Panc1 (cell line): ENCODE results near the gene PDZD2.

ENCODE experiments used
- POLR2AphosphoS5 ChIP-seq: IDR thresholded peaks from 2 replicates; pipeline ENCODE4 v1.6.1; 2012; ENCODE audit warnings: mild to moderate bottlenecking, low read depth, low read length, moderate library complexity
- TCF7L2 ChIP-seq: IDR thresholded peaks from 2 replicates; pipeline ENCODE4 v1.6.1; 2011; ENCODE audit warnings: mild to moderate bottlenecking, low read depth, low read length, inconsistent platforms
- TF ChIP-seq, protein P1 (sequence below): fragments of 450-650 bp; IDR thresholded peaks from 2 replicates; pipeline ENCODE4 v1.5.1; 2017; ENCODE audit warnings: mild to moderate bottlenecking

DNA sequence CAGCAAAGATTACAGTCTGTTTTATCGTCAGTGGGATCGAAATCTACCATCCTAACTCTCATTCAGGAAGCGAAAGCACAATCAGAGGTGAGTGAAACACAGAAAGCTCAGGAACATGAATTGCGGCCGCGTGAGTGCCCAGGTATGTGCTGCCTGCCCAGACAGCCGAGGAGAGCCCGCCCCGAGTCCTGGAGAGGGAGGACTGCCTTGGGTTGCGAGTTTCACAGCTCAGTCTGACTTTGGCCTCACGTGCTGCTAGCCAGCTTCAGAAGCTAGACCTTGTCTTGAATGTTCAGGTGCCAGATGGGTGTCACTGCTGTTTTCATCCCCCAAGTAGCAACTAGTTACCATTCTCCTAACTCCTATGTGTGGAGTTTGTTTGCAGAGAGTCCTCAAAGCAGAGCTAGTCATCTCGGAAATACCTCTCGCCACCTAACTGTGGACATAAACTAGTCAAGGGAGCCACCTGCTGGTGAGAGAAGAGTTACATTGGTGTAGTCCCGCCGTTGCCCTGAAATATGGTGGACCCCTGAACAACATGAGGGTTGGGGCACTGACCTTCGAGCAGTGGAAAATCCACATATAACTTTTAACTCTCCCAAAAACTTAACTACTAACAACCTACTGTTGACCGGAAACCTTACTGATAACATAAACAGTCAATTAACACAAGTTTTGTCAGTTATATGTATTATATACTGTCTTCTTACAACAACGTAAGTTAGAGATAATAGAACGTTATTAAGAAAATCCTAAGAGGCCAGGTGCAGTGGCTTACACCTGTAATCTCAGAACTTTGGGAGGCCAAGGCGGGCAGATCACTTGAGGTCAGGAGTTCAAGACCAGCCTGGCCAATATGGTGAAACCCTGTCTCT is 454.2 kb downstream of the PDZD2 start:
- TF ChIP-seq, protein P1, sequence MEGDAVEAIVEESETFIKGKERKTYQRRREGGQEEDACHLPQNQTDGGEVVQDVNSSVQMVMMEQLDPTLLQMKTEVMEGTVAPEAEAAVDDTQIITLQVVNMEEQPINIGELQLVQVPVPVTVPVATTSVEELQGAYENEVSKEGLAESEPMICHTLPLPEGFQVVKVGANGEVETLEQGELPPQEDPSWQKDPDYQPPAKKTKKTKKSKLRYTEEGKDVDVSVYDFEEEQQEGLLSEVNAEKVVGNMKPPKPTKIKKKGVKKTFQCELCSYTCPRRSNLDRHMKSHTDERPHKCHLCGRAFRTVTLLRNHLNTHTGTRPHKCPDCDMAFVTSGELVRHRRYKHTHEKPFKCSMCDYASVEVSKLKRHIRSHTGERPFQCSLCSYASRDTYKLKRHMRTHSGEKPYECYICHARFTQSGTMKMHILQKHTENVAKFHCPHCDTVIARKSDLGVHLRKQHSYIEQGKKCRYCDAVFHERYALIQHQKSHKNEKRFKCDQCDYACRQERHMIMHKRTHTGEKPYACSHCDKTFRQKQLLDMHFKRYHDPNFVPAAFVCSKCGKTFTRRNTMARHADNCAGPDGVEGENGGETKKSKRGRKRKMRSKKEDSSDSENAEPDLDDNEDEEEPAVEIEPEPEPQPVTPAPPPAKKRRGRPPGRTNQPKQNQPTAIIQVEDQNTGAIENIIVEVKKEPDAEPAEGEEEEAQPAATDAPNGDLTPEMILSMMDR: peak; percentile 86
- TF ChIP-seq TCF7L2: no peak
- TF ChIP-seq POLR2AphosphoS5: no peak
